ENCODE results near the gene PIK3C2G.

PIK3C2G gene

GRCh38 chr12:18224745-18225144 is 36.6 kb upstream of the PIK3C2G start:
- no peaks in the 10 kb centered on the region for H3K79me2 ChIP-seq (ENCODE audit: insufficient read depth, low read depth)
- H3K4me1 ChIP-seq (ENCODE audit: low read depth, poor library complexity, severe bottlenecking) = no peaks in the 10 kb centered on the region
- TF ChIP-seq CTCF (conservative IDR thresholded peaks at IDR 0.05; ENCODE audit: low read depth, low read length) = no peak; the same call in 1 of the 2 replicates
- no peak overlapping the region for H3K27ac ChIP-seq
- no peak overlapping the region for H3K9ac ChIP-seq
- H3K4me3 ChIP-seq (IDR thresholded peaks at IDR 0.05; ENCODE audit: insufficient read depth, low read depth, low read length) = no peak overlapping the region
- no peaks in the 10 kb centered on the region for H4K20me1 ChIP-seq (ENCODE audit: insufficient read depth)
- no peak overlapping the region for H2AFZ ChIP-seq (ENCODE audit: low read depth)
- H3K36me3 ChIP-seq (ENCODE audit: insufficient read depth) = no peaks in the 10 kb centered on the region
- no peak overlapping the region for H3K4me2 ChIP-seq
- H3K27me3 ChIP-seq (ENCODE audit: insufficient read depth, low read depth) = no peaks in the 10 kb centered on the region

- H3K36me3 ChIP-seq (ENCODE audit: insufficient read depth) = no peaks in the 10 kb centered on the region
- H3K4me1 ChIP-seq (ENCODE audit: low read depth, poor library complexity, severe bottlenecking) = no peaks in the 10 kb centered on the region
- no peak overlapping the region for H3K27ac ChIP-seq
- no peak overlapping the region for H2AFZ ChIP-seq (ENCODE audit: low read depth)
- no peak overlapping the region for H3K9ac ChIP-seq
- no peak for TF ChIP-seq CTCF (conservative IDR thresholded peaks at IDR 0.05; ENCODE audit: low read depth, low read length)
- no peaks in the 10 kb centered on the region for H4K20me1 ChIP-seq (ENCODE audit: insufficient read depth)
- H3K4me2 ChIP-seq = no peak overlapping the region
- no peaks in the 10 kb centered on the region for H3K27me3 ChIP-seq (ENCODE audit: insufficient read depth, low read depth)
- no peaks in the 10 kb centered on the region for H3K79me2 ChIP-seq (ENCODE audit: insufficient read depth, low read depth)
- H3K4me3 ChIP-seq (IDR thresholded peaks at IDR 0.05; ENCODE audit: insufficient read depth, low read depth, low read length) = no peak overlapping the region
Measured at GRCh38 chr12:18239526-18239925, 21.8 kb upstream of the PIK3C2G start.

GRCh38 chr12:18242380-18243089 is 18.8 kb upstream of the PIK3C2G start:
- H3K27me3 ChIP-seq (ENCODE audit: insufficient read depth, low read depth) = no peaks in the 10 kb centered on the region

GRCh38 chr12:18243238-18243637 is 18.1 kb upstream of the PIK3C2G start:
- Histone ChIP-seq H3K79me2 (ENCODE audit: insufficient read depth, low read depth) (no peaks in the 10 kb centered on the region), H3K27ac (no peak overlapping the region), H3K4me1 (ENCODE audit: low read depth, poor library complexity, severe bottlenecking) (no peaks in the 10 kb centered on the region), H3K36me3 (ENCODE audit: insufficient read depth) (no peaks in the 10 kb centered on the region), H3K9ac (no peak overlapping the region), H2AFZ (ENCODE audit: low read depth) (no peak overlapping the region), H3K27me3 (ENCODE audit: insufficient read depth, low read depth) (no peaks in the 10 kb centered on the region), H4K20me1 (ENCODE audit: insufficient read depth) (no peaks in the 10 kb centered on the region), H3K4me3 (IDR thresholded peaks at IDR 0.05; ENCODE audit: insufficient read depth, low read depth, low read length) (no peak overlapping the region), H3K4me2 (no peak overlapping the region)
- TF ChIP-seq CTCF (conservative IDR thresholded peaks at IDR 0.05; ENCODE audit: low read depth, low read length) = no peak

More at GRCh38 chr12:18242380-18243089, 18.8 kb upstream of the PIK3C2G start:
- H3K4me1 ChIP-seq (ENCODE audit: low read depth, poor library complexity, severe bottlenecking) = no peaks in the 10 kb centered on the region
- no peak overlapping the region for H3K27ac ChIP-seq
- no peak overlapping the region for H3K4me2 ChIP-seq
- H3K79me2 ChIP-seq (ENCODE audit: insufficient read depth, low read depth) = no peaks in the 10 kb centered on the region
- no peak for TF ChIP-seq CTCF (conservative IDR thresholded peaks at IDR 0.05; ENCODE audit: low read depth, low read length)
- H3K36me3 ChIP-seq (ENCODE audit: insufficient read depth) = no peaks in the 10 kb centered on the region
- H3K9ac ChIP-seq = no peak overlapping the region
- H3K4me3 ChIP-seq (IDR thresholded peaks at IDR 0.05; ENCODE audit: insufficient read depth, low read depth, low read length) = no peak overlapping the region
- no peak overlapping the region for H2AFZ ChIP-seq (ENCODE audit: low read depth)
- no peaks in the 10 kb centered on the region for H4K20me1 ChIP-seq (ENCODE audit: insufficient read depth)

All from KMS-11 (cell line).